ENCODE results near the gene FOXF2.
"Not testable (repeated sequence)": the region's sequence is repeated elsewhere in the genome, so short reads cannot be mapped to it uniquely, and the experiment has no call there.

The FOXF2 gene

GRCh38 chr6:1389369-1390132 lies at the start of gene FOXF2:
FOXF2 (plus strand) TSS chr6:1389576; CDS start chr6:1389948, 372 bp downstream.
- no peak for DNase-seq

DNA sequence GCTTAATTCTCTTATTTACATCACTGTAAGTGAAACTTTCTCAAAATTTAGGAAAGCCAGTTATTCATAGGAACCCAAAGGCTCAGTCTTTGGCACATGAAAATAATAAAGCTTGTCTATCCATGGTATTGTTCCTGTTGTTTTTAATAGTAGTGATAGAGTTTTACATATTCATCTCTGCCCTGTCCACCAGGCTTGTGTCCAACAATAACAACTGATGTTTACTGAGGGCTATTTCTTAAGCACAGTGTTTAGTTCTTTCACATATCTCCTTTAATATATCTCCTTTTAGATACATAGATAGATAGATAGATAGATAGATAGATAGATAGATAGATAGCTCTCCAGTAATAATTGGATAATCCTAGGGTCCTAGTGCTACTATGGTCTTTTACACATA lies 43.3 kb upstream of the FOXF2 start:
- DNase-seq = no peak

GRCh38 chr6:1346558-1347091 lies 42.8 kb upstream of the FOXF2 start:
- no peak for DNase-seq

DNA sequence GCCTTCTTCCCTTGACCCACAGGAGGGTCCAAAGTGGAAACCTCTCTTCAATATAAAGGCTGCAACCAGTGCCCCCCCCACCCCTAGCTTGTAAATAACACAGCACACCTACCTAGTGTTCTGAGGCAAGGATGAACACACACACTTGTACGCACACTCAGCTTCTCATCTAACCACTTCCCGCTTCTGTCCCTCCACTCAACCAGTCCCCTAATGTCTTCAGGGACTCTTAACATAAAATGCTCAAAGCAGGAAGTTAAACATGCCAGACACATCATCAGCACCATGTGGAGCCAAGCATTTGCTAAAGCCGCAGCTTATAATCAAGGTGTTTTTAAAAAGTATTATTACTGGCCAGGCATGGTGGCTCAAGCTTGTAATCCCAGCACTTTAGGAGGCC lies 42.2 kb upstream of the FOXF2 start:
- DNase-seq = no peak

DNA sequence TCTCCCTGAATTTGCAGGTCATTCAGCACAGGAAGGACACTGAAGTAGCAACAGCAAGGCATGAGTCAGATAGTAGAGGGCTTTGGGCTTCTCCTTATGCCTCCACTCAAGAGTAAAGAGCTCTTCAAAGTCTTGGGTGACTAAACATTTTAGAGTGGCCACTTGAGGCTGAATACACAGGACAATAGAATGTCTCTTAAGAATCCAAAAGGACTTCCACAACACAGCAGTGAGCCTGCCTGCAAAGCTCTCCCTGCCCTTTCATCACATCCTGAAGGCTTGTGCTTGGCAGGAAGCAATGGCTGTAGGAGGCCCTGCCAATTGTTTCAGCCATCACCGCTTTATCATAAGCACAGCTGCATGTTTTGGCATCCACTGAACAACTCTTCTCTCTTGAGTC lies 40.7 kb upstream of the FOXF2 start:
- DNase-seq = no peak

- DNase-seq = no peak
Observed at GRCh38 chr6:1349655-1350054, 39.7 kb upstream of the FOXF2 start.

GRCh38 chr6:1351381-1352008 lies 37.9 kb upstream of the FOXF2 start:
- no peak for DNase-seq

DNA sequence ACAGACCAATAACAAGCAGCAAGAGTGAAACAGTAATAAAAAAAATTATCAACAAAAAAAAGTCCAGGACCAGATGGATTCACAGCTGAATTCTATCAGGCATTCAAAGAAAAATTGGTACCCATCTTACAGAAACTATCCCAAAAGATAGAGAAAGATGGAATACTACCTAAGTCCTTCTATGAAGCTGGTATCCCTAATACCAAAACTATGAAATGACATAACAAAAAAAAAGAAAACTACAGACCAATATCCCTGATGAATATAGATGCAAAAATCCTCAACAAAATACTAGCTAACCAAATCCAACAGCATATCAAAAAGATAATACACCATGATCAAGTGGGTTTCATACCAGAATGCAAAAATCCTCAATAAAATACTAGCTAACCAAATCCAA lies 34.3 kb upstream of the FOXF2 start:
- DNase-seq = not testable (repeated sequence)

DNA sequence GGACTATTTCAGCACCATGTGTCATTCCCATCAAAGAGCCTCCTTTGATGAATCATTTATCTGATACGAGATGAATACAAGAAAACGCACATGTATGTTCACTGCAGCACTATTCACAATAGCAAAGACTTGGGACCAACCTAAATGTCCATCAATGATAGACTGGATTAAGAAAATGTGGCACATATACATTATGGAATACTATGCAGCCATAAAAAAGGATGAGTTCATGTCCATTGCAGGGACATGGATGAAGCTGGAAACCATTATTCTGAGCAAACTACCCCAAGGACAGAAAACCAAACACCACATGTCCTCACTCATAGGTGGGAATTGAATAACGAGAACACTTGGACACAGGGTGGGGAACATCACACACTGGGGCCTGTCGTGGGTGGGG lies 27.7 kb upstream of the FOXF2 start:
- not testable (repeated sequence) for DNase-seq

GRCh38 chr6:1362643-1363042 lies 26.7 kb upstream of the FOXF2 start:
- no peak for DNase-seq

GRCh38 chr6:1363298-1363697 lies 26.1 kb upstream of the FOXF2 start:
- DNase-seq = no peak

- no peak for DNase-seq
Observed at GRCh38 chr6:1363729-1364572, 25.4 kb upstream of the FOXF2 start.

GRCh38 chr6:1364791-1365190 lies 24.6 kb upstream of the FOXF2 start:
- no peak for DNase-seq

GRCh38 chr6:1365686-1366085 lies 23.7 kb upstream of the FOXF2 start:
- DNase-seq = no peak

DNA sequence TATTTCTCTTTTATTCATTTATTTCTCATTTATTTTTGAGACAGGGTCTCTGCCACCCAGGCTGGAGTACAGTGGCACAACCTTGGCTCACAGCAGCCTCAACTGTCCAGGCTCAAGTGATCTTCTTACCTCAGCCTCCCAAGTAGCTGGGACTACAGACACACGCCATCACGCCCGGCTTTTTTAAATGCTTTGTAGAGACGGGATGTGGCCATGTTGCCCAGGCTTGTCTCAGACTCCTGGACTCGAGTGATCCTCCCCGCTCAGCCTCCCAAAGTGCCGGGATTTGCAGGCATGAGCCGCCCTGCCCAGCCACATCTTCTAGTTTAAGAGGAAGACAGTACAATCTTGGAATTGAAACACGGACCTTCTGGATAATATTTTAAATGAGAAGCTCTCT lies 21.6 kb upstream of the FOXF2 start:
- DNase-seq = no peak

DNA sequence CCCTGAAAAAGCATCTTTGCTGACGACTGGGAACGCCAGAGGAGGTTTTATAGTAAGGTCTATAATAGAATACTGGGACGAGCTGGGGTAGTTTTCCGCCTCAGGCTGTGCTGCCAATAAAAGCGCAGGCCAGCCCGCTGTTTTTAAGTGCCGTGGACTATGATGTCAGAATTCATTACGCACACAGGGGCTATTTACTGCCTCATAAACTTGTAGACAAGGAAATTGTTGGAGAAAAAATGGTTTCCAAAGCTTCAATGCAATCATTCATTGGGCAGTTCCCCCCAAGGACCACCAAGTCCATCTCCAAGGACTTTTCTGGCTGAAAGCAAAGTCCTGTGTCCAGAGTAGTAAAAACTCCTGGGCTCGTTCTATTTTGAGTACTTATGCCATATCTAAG lies 20.4 kb upstream of the FOXF2 start:
- no peak for DNase-seq

GRCh38 chr6:1369695-1370094 lies 19.7 kb upstream of the FOXF2 start:
- not testable (repeated sequence) for DNase-seq

DNA sequence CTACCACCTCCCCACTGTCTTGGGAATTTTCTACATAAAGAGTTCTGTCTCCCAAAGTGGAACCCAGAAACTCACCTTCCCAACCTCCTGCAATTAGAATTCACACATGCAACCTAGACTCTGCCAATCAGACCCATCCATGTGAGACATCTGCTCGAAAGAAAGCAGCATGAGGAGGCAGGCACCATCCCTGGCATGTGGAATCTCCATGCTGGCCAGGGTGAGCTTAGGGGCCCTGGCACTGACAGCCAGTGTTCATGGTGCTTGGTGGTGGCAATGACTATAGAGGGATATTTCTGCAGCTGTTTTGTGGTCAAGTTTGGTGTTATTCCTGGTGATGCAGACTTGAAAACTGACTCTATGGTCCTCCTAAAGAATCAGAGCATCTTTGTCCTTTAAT lies 17.4 kb upstream of the FOXF2 start:
- no peak for DNase-seq

DNA sequence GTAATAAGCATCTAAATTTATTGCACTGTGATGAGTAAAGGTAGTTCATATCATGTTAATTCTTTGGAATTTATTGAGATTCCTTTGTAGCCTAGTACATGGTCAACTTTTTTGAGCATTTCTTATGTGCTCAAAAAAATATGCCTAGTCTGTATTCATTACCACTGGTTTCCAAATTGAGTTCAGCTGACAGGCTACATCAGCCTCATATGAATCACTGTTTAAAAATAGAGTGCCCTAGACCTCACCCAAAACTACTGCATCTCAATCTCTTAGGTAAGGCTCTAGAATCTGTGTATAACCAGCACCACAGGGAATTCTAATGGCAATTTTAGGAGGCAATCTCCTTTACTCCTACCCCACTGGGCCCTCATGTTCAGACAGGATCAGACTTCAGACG lies 16.7 kb upstream of the FOXF2 start:
- DNase-seq = no peak

- DNase-seq = no peak
Observed at GRCh38 chr6:1376653-1377052, 12.7 kb upstream of the FOXF2 start.

DNA sequence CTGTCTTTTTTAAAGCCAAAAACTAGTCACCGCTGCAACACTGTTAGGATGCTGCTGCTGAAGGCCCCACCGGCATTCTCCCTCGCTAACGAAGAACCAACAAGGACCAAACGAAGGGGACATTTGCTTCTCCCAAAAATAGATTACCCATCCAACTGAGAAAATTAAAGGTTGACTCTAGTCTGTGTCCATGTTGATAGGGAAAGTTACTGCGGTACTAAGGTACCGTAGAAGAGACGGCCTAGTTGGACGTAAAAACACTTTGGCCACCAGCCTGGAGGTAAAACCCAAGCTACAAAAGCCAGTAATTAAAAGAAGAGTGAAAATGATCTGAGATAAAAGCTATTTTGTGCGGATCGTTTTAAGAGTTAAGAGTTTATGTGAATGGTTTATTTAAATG lies 11.8 kb upstream of the FOXF2 start:
- DNase-seq = no peak

DNA sequence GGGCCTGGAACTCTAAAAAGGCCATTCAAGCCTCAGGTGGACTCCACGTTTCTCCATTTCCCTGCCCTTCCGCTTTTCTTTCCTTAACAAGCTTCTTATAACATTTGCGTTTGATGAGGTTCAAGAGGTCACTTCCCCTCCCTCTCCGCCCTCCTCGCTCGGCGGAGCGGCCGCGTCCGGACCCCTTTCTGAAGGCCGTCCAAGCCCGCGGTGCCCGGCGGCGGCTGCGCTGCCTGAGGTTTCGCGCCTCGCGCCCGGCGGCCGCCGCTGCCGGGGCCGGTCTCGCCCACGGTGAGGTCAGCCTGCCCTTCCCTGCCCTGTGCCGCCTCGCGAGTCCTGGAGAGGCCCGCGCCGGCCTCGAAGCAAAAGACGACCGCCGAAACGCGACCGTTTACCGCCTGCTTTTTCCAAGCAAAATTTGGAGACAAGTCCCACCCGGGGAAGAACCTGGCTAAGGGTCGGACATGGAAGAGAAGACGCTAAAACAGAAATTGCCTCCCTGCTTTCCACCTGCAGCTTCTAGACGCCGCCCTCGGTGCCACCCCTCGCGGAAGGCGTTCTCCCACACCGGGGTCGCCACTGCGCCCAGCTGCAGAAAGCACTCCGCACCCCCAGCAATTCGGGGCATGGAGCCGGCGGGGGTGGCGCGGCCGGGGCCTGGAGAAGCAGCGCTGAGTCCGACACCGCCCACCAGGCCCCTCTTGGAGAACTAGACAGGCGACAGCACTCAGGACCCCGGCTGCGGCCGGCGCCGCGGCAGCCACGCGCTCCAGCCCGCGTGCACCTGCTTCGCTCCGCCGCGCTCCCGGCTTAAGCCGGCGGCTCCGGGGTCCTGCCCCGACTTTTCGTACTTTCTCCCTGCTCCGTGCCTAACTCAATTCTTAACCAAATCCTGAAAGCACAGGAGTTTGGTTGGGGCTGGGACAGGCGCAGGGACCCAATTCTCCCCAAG lies 11.0 kb upstream of the FOXF2 start:
- no peak for DNase-seq

Data from activated effector memory CD4-positive, alpha-beta T cell treated with Interleukin-2 at 50 U/mL for 16 hours (primary cell).